Transverse colon (tissue), 4 donors: ENCODE measurements around the gene CPD. TPM values are rescaled to one million over a fixed set of nuclear protein-coding genes. Genes with fewer than 3 reads are reported as not detected.
"Not testable (repeated sequence)": the region's sequence is repeated elsewhere in the genome, so short reads cannot be mapped to it uniquely, and the experiment has no call there.

Experiments used
- DNase-seq: peaks from one replicate; pipeline ENCODE4 v3.0.0-alpha.2; 2019
- H3K27ac ChIP-seq, 4 donors: fragments of 200-600 bp; sonication (generic); 2 replicates each; pipeline ENCODE4 v1.5.1; 2016 to 2018; ENCODE audit warnings: inconsistent platforms in 4 of 4
- H3K27me3 ChIP-seq: fragments of 200-600 bp; sonication (generic); 2 replicates; pipeline ENCODE4 v1.5.1; 2017; ENCODE audit warnings: inconsistent platforms
- H3K36me3 ChIP-seq, 4 donors: fragments of 200-600 bp; sonication (generic); 2 replicates each; pipeline ENCODE4 v1.5.1; 2017 to 2019; ENCODE audit warnings: inconsistent platforms in 4 of 4
- H3K4me1 ChIP-seq, 4 donors: fragments of 200-600 bp; sonication (generic); 2 replicates each; pipeline ENCODE4 v1.5.1; 2017 to 2020; ENCODE audit warnings: inconsistent platforms in 4 of 4
- H3K4me3 ChIP-seq, 4 donors: fragments of 200-600 bp; sonication (generic); 1 replicate in 1 of 4; 2 replicates in 3 of 4; pipeline versions ENCODE4 v1.5.1 to v1.6.1; 2017 to 2019; ENCODE audit warnings: inconsistent platforms in 4 of 4
- H3K9me3 ChIP-seq, 2 donors: fragments of 200-600 bp; sonication (generic); 2 replicates each; pipeline ENCODE4 v1.5.1; 2017 to 2019; ENCODE audit warnings: inconsistent platforms in 2 of 2
- EP300 ChIP-seq: sonication (generic); formaldehyde crosslinking; IDR thresholded peaks from one replicate; pipeline ENCODE4 v1.6.1; 2017; ENCODE audit warnings: antibody characterized with exemption, low read depth
- POLR2A ChIP-seq: fragments of 450-650 bp; IDR thresholded peaks from one replicate; pipeline ENCODE4 v1.6.1; 2016; ENCODE audit warnings: antibody characterized with exemption, mild to moderate bottlenecking, moderate library complexity
- POLR2AphosphoS5 ChIP-seq, 3 donors: sonication (generic); formaldehyde crosslinking; IDR thresholded peaks; one replicate each; pipeline ENCODE4 v1.6.1; 2016; ENCODE audit warnings: antibody characterized with exemption in 3 of 3
- WGBS, 2 donors: methylation state at CpG; one replicate each; pipeline ENCODE4 v1.1.5; 2018; ENCODE audit warnings: low coverage in 1 of 2; 5-methylcytosine and 5-hydroxymethylcytosine counted together
- in situ Hi-C, 4 donors: fragments of 200-750 bp; cut with MboI; loops; one replicate each; pipeline versions ENCODE4 v1.15.0 to v1.15.1; 2017; ENCODE audit warnings: low sequenced_read_pairs in 3 of 4, low pct_ligation_motif_present in 1 of 4, low pct_unique_long_range_greater_than_20kb in 1 of 4
- intact Hi-C: fragments of 100-400 bp; cut with DNase I; formaldehyde crosslinking; loops from one replicate; pipeline ENCODE4 v1.15.1; 2023; ENCODE audit warnings: low total_unique reads
- total RNA-seq, 4 donors: library from RNA; depleted of rRNA; stranded (reverse); fragments of >200 nt; gene quantifications; one replicate each; pipeline ENCODE4 v1.1.0, GENCODE V29; 2016
- TF ChIP-seq, protein P1 (sequence below), 5 experiments: fragments of 200-600 bp in 3 of 5; fragments of 450-650 bp in 2 of 5; sonication (generic) in 3 of 5; IDR thresholded peaks; 1 replicate in 2 of 5; 2 replicates in 3 of 5; pipeline ENCODE4 v1.5.1; 2016 to 2017; ENCODE audit warnings: antibody characterized with exemption in 5 of 5, inconsistent platforms in 3 of 5, mild to moderate bottlenecking in 2 of 5, moderate library complexity in 1 of 5

Gene CPD
- total RNA-seq, 4 donors from 2014 or later = 92.0 to 488 (median 105) TPM

DNA sequence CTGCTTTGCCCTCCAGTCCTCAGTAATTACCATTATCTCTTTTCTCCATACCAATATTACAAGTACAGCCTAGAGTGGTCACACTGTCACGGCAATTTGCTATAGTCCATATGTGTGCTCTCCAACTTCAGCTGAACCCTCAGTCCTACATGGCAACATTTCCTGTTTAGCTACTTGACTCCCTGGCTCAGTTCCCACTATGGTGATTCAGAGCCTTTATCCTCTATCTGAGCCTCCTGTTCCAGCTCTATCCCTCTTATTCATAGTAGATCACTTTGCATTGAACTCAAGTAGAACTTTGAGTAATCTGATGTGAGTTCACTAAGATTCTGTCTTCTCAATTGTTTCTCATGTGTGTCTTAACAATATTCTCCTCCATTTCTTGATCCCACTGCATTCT, 54.8 kb downstream of the CPD start:
- TF ChIP-seq EP300 (no peak), POLR2AphosphoS5 (IDR thresholded peaks at IDR 0.05) (no peak), POLR2A (no peak)
- TF ChIP-seq, protein P1, sequence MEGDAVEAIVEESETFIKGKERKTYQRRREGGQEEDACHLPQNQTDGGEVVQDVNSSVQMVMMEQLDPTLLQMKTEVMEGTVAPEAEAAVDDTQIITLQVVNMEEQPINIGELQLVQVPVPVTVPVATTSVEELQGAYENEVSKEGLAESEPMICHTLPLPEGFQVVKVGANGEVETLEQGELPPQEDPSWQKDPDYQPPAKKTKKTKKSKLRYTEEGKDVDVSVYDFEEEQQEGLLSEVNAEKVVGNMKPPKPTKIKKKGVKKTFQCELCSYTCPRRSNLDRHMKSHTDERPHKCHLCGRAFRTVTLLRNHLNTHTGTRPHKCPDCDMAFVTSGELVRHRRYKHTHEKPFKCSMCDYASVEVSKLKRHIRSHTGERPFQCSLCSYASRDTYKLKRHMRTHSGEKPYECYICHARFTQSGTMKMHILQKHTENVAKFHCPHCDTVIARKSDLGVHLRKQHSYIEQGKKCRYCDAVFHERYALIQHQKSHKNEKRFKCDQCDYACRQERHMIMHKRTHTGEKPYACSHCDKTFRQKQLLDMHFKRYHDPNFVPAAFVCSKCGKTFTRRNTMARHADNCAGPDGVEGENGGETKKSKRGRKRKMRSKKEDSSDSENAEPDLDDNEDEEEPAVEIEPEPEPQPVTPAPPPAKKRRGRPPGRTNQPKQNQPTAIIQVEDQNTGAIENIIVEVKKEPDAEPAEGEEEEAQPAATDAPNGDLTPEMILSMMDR (IDR thresholded peaks at IDR 0.05) = no peak
- H3K4me3 ChIP-seq = no peak overlapping the region
- no peak for DNase-seq
- in situ Hi-C loops = no loop called here
- no peaks in the 10 kb centered on the region for H3K27me3 ChIP-seq
- intact Hi-C loops = no loop called here
- 80 to 100% methylated on average over 1 of the region's 1 CpG for WGBS, 2 donors
- H3K36me3 ChIP-seq = peaks cover 0 to 14% (median 5%) of the 10 kb centered on the region in 4 donors
- no peaks in the 10 kb centered on the region for H3K9me3 ChIP-seq
- H3K27ac ChIP-seq = no peak overlapping the region
- no peaks in the 10 kb centered on the region for H3K4me1 ChIP-seq

DNA sequence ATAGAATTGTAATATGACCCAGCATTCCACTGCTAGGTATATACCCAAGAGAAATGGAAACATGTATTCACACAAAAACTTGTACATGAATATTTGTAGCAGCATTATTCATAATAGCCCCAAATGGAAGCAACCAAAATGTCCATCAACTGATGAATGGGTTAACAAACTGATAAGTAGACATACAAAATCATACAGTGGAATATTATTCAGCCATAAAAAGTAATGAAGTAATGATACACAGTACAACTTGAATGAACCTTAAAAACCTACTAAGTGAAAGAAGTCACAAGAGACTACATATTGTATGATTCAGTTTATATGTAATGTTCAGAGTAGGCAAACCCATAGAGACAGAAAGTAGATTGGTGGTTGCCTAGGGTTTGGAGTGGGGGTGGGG, 58.0 kb downstream of the CPD start:
- Histone ChIP-seq H3K36me3 (peaks cover 0 to 14% (median 3%) of the 10 kb centered on the region in 4 donors), H3K4me3 (no peak overlapping the region), H3K4me1 (no peaks in the 10 kb centered on the region), H3K27me3 (no peaks in the 10 kb centered on the region), H3K27ac (no peak overlapping the region), H3K9me3 (no peaks in the 10 kb centered on the region)
- no peak for DNase-seq
- intact Hi-C loops (no loop called here), in situ Hi-C loops (no loop called here)
- TF ChIP-seq, protein P1 (IDR thresholded peaks at IDR 0.05) = no peak
- TF ChIP-seq EP300 (no peak), POLR2AphosphoS5 (IDR thresholded peaks at IDR 0.05) (no peak), POLR2A (no peak)

GRCh38 chr17:30443721-30444120, 65.0 kb downstream of the CPD start:
- Histone ChIP-seq H3K27ac (no peak overlapping the region), H3K4me3 (no peak overlapping the region), H3K36me3 (peaks cover 0 to 17% (median 7%) of the 10 kb centered on the region in 4 donors), H3K27me3 (no peaks in the 10 kb centered on the region), H3K4me1 (no peaks in the 10 kb centered on the region), H3K9me3 (no peaks in the 10 kb centered on the region)
- 81 to 89% methylated on average over 3 to 6 of the region's 6 CpGs for WGBS, 2 donors
- TF ChIP-seq EP300 (no peak), POLR2AphosphoS5 (IDR thresholded peaks at IDR 0.05) (no peak), POLR2A (no peak)
- TF ChIP-seq, protein P1 (IDR thresholded peaks at IDR 0.05) = no peak
- intact Hi-C loops (no loop called here), in situ Hi-C loops (no loop called here)
- DNase-seq = no peak

- H3K4me1 ChIP-seq, H3K27ac ChIP-seq, intact Hi-C loops, DNase-seq, H3K4me3 ChIP-seq, H3K27me3 ChIP-seq, H3K9me3 ChIP-seq, in situ Hi-C loops: not testable (repeated sequence)
- peaks cover 0 to 23% (median 11%) of the 10 kb centered on the region in 4 donors for H3K36me3 ChIP-seq
Observed at GRCh38 chr17:30446640-30447039, 67.9 kb downstream of the CPD start.

GRCh38 chr17:30449480-30449879, 70.8 kb downstream of the CPD start:
- H3K27me3 ChIP-seq = no peaks in the 10 kb centered on the region
- TF ChIP-seq, protein P1 (IDR thresholded peaks at IDR 0.05) = no peak
- no peak for DNase-seq
- WGBS, 2 donors = 79 to 80% methylated on average over 4 of the region's 4 CpGs
- H3K36me3 ChIP-seq = peaks cover 0 to 28% (median 10%) of the 10 kb centered on the region in 4 donors
- H3K4me3 ChIP-seq = no peak overlapping the region
- H3K9me3 ChIP-seq = no peaks in the 10 kb centered on the region
- no peak overlapping the region for H3K27ac ChIP-seq
- in situ Hi-C loops (no loop called here), intact Hi-C loops (no loop called here)
- no peaks in the 10 kb centered on the region for H3K4me1 ChIP-seq
